ENCODE data around the gene CCN5.
"Not testable (repeated sequence)": the region's sequence is repeated elsewhere in the genome, so short reads cannot be mapped to it uniquely, and the experiment has no call there.

The CCN5 gene, protein sequence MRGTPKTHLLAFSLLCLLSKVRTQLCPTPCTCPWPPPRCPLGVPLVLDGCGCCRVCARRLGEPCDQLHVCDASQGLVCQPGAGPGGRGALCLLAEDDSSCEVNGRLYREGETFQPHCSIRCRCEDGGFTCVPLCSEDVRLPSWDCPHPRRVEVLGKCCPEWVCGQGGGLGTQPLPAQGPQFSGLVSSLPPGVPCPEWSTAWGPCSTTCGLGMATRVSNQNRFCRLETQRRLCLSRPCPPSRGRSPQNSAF

GRCh38 chr20:44714701-44715498 is at the start of gene CCN5:
Gene CCN5 (plus strand): TSS chr20:44715369. CDS start chr20:44715391, 22 bp downstream.
- no peak for DNase-seq (ENCODE audit: low read depth)

GRCh38 chr20:44666066-44666465 is 49.1 kb upstream of the CCN5 start:
- DNase-seq (ENCODE audit: low read depth) = no peak

DNA sequence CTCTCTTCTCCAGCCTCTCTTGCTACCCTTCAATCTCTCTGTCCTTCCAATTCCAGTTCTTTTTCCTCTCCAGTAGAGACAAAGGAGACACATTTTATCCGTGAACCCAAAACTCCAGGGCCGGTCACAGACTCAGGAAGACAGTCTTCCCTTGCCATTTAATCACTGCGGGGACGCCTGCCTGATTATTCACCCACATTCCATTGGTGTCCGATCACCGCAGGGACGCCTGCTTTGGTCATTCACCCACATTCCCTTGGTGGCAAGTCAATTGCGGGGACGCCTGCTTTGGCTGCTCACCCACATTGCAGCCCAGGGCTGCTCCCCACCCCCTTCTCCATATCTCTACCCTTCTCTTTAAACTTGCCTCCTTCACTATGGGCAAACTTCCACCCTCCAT is 44.3 kb upstream of the CCN5 start:
- DNase-seq (ENCODE audit: low read depth) = not testable (repeated sequence)

DNA sequence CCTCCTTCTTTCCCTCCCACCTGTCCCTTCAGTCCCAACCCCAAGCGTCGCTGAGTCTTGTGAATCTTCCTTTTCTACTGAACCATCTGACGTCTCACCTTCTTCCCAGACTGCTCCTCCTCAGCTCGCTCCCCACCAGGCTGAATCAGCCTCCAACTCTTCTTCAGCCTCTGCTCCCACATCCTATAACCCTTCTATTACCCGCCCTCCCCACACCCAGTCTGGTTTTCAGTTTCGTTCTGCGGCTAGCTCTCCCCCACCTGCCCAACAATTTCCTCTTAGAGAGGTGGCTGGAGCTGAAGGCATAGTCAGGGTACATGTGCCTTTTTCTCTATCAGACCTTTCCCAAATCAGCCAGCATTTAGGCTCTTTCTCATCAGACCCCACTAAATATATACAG is 43.6 kb upstream of the CCN5 start:
- peak; percentile 51 for DNase-seq (ENCODE audit: low read depth)

GRCh38 chr20:44672318-44672902 is 42.8 kb upstream of the CCN5 start:
- DNase-seq (ENCODE audit: low read depth) = not testable (repeated sequence)

DNA sequence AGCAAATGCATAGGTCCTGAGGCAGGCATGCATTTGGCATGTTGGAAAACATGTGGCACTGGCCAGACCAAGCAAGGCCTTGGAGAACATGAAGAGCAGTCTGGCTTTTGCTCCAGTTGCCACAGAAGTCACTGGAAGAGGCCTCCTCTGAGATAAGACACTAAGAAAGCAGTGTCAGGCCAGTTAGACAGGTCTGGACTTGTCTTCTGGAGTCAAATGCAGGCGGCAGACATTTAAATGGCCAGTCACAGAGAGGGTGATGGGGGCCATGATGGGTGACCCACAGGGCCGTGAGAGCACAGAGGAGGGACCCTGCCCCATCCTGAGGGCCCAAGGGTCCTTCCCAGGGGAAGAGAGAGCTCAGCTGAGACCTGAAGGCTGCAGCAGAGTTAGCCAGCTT is 36.9 kb upstream of the CCN5 start:
- DNase-seq (ENCODE audit: low read depth) = no peak

GRCh38 chr20:44678990-44679611 is 36.1 kb upstream of the CCN5 start:
- DNase-seq (ENCODE audit: low read depth) = no peak

DNA sequence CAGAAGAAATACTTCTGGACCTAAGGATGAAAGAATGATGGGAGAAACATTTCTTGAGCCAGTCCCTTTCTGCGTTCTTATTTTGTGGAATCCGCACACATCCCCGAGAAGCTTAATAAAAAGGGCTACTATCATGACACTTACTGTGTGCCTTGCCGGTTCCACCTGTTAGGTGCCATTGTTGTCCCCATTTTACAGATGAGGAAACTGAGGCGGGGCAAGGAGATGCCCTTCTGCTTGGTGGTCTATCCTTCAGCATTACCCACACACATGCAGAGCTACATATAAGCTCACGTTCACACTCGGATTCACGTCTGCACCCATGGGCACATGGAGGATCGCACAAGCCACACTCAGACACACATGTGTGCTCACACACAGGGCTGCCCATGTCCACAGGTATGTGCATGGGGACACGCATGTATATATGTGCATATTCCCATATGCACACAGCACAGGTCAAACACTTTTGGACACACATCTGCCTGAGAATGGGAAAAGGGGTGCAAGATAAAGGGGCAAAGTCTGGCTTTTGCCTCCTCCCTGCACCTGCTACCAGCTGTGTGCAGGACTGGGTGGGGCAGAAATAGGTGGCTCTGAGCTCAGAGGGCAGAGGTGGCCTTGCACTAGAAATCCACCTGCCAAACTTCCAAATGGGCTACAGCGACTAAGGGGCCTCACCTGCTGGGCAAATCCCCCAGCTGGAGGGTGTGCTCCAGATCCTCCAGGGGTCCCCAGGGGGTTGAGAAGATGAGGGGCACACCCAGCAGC is 33.2 kb upstream of the CCN5 start:
- DNase-seq (ENCODE audit: low read depth) = no peak

- DNase-seq (ENCODE audit: low read depth) = peak; percentile 20
Measured at GRCh38 chr20:44683263-44684046, 31.7 kb upstream of the CCN5 start.

GRCh38 chr20:44684047-44684967 is 30.9 kb upstream of the CCN5 start:
- no peak for DNase-seq (ENCODE audit: low read depth)

DNA sequence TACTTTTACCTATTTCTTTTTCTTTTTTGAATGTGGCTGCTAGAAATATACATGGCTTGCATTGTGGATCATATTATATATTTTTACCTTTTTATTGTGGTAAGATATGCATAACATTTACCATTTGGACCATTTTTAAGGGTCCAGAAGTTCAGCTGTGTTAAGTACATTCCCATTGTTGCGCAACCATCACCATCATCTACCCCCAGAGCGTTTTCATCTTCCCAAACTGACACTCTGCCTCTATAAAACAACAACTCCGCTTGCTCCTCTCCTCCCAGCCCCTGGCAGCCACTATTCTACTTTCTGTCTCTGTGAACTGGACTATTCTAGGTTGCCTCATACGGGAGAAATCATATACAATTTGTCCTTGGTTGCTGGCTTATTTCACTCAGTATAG is 28.2 kb upstream of the CCN5 start:
- no peak for DNase-seq (ENCODE audit: low read depth)

DNA sequence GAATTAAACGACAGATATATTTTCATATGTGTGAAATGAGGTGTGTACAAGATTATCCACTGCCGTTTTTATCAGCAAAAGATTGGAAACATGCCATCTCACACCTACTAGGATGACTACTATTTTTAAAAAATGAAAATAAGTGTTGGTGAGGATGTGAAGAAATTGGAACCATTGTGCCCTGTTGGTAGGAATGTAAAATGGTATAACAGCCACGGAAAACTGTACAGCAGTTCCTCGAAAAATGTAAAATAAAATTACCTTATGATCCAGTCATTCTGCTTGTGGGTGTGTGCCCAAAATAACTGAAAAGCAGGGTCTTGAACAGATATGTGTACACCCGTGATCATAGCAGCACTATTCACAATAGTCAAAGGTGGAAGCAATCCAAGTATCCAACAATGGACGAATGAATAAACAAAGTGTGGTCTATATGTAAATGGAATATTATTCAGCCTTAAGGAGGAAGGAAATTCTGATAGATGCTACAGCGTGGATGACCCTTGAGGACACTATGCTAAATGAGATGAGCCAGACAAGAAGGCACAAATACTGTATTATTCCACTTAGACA is 27.0 kb upstream of the CCN5 start:
- DNase-seq (ENCODE audit: low read depth) = no peak

- DNase-seq (ENCODE audit: low read depth) = no peak
Measured at GRCh38 chr20:44689809-44690208, 25.4 kb upstream of the CCN5 start.

GRCh38 chr20:44690781-44691423 is 24.3 kb upstream of the CCN5 start:
- DNase-seq (ENCODE audit: low read depth) = no peak

GRCh38 chr20:44691424-44692423 is 23.4 kb upstream of the CCN5 start:
- DNase-seq (ENCODE audit: low read depth) = no peak

GRCh38 chr20:44692932-44693480 is 22.2 kb upstream of the CCN5 start:
- no peak for DNase-seq (ENCODE audit: low read depth)

- DNase-seq (ENCODE audit: low read depth) = no peak
Measured at GRCh38 chr20:44693627-44694026, 21.5 kb upstream of the CCN5 start.

- no peak for DNase-seq (ENCODE audit: low read depth)
Measured at GRCh38 chr20:44694159-44694558, 21.0 kb upstream of the CCN5 start.
